Gastrocnemius medialis (tissue), 4 donors: Measurements from ENCODE around the gene NR1H3.

Experiments
- CTCF ChIP-seq, 5 experiments: fragments of 450-650 bp in 3 of 5; fragments of 200-600 bp in 2 of 5; sonication (generic) in 2 of 5; IDR thresholded peaks in 4 of 5; conservative IDR thresholded peaks in 1 of 5; 1 replicate in 4 of 5; 2 replicates in 1 of 5; pipeline ENCODE4 v1.5.1; 2016 to 2019; ENCODE audit warnings: antibody characterized with exemption in 5 of 5, mild to moderate bottlenecking in 3 of 5, moderate library complexity in 3 of 5
- POLR2A ChIP-seq, 2 donors: fragments of 450-650 bp; IDR thresholded peaks; one replicate each; pipeline ENCODE4 v1.6.1; 2017; ENCODE audit warnings: antibody characterized with exemption in 2 of 2, mild to moderate bottlenecking in 2 of 2, moderate library complexity in 2 of 2

- no peak for TF ChIP-seq CTCF (IDR thresholded peaks at IDR 0.05 in 4 of 5, conservative IDR thresholded peaks at IDR 0.05 in 1 of 5)
- no peak for TF ChIP-seq POLR2A (IDR thresholded peaks at IDR 0.05)
Measured at GRCh38 chr11:47276923-47277322, 19.1 kb downstream of the NR1H3 start.
